Activated B cell treated with CpG ODN at 0.5 μM for 24 hours (primary cell): ENCODE measurements around the gene EYS. TPM values are rescaled to one million over a fixed set of nuclear protein-coding genes. Genes with fewer than 3 reads are reported as not detected.

Experiments
- ATAC-seq: fragments of 200-7000 bp; cut with Tn5 transposase; one replicate; pipeline ENCODE4 v1.10.0; 2021; ENCODE audit warnings: low read depth, mild to moderate bottlenecking, moderate library complexity
- CTCF ChIA-PET: fragments of 350-600 bp; sonication (Branson Sonifier 250); formaldehyde crosslinking; loops from one replicate; lab custom pipeline; 2021; ENCODE audit warnings: antibody characterized with exemption; lab: Charles Lee
- POLR2A ChIA-PET: fragments of 350-600 bp; sonication (Branson Sonifier 250); formaldehyde crosslinking; loops from one replicate; lab custom pipeline; 2021; ENCODE audit warnings: antibody characterized with exemption; lab: Charles Lee
- DNase-seq: peaks from one replicate; pipeline ENCODE4 v3.0.0; 2022
- H3K27ac Mint-ChIP-seq: one replicate; pipeline ENCODE4 v1.8.0; 2020; ENCODE audit warnings: mixed read lengths
- H3K27me3 Mint-ChIP-seq: one replicate; pipeline ENCODE4 v1.8.0; 2021; ENCODE audit warnings: mixed read lengths
- H3K36me3 Mint-ChIP-seq: one replicate; pipeline ENCODE4 v1.8.0; 2021; ENCODE audit warnings: low read depth, mixed read lengths
- H3K4me1 Mint-ChIP-seq: one replicate; pipeline ENCODE4 v1.8.0; 2021; ENCODE audit warnings: mixed read lengths
- H3K4me3 Mint-ChIP-seq: one replicate; pipeline ENCODE4 v1.8.0; 2020; ENCODE audit warnings: mild to moderate bottlenecking, mixed read lengths
- H3K9me3 Mint-ChIP-seq: one replicate; pipeline ENCODE4 v1.8.0; 2020; ENCODE audit warnings: mixed read lengths
- CTCF ChIP-seq: fragments of 200-600 bp; IDR thresholded peaks from one replicate; pipeline ENCODE4 v1.8.0; 2022; ENCODE audit warnings: antibody characterized with exemption, mild to moderate bottlenecking
- intact Hi-C: fragments of 100-400 bp; cut with micrococcal nuclease; formaldehyde crosslinking; loops from one replicate; pipeline ENCODE4 v1.15.1; 2024
- total RNA-seq: library from RNA; stranded (reverse); gene quantifications from 2 replicates; pipeline ENCODE4 v1.2.3, GENCODE V29; 2022

Gene EYS
- total RNA-seq, 1 donor from 2014 or later: not detected

GRCh38 chr6:64807785-64808184 lies 899.2 kb downstream of the EYS start:
- intact Hi-C loops: no loop called here
- no peaks in the 10 kb centered on the region for H3K36me3 Mint-ChIP-seq
- DNase-seq (no peak), ATAC-seq (no peak)
- TF ChIP-seq CTCF: no peak
- H3K4me1 Mint-ChIP-seq: no peaks in the 10 kb centered on the region
- H3K9me3 Mint-ChIP-seq: no peaks in the 10 kb centered on the region
- no peaks in the 10 kb centered on the region for H3K27me3 Mint-ChIP-seq
- H3K27ac Mint-ChIP-seq: no peak overlapping the region
- ChIA-PET POLR2A (no interaction called here), CTCF (no interaction called here)
- no peak overlapping the region for H3K4me3 Mint-ChIP-seq

- H3K27ac Mint-ChIP-seq: no peak overlapping the region
- H3K4me1 Mint-ChIP-seq: no peaks in the 10 kb centered on the region
- DNase-seq (no peak), ATAC-seq (no peak)
- POLR2A ChIA-PET: no interaction called here
- no peaks in the 10 kb centered on the region for H3K9me3 Mint-ChIP-seq
- H3K36me3 Mint-ChIP-seq: no peaks in the 10 kb centered on the region
- CTCF ChIA-PET: no interaction called here
- no peaks in the 10 kb centered on the region for H3K27me3 Mint-ChIP-seq
- no peak for TF ChIP-seq CTCF
- H3K4me3 Mint-ChIP-seq: no peak overlapping the region
- intact Hi-C loops: no loop called here
Observed at GRCh38 chr6:64803470-64804166, 903.4 kb downstream of the EYS start.

- ATAC-seq (no peak), DNase-seq (no peak)
- intact Hi-C loops: no loop called here
- peaks cover 5% of the 10 kb centered on the region for H3K9me3 Mint-ChIP-seq
- ChIA-PET CTCF (no interaction called here), POLR2A (no interaction called here)
- no peaks in the 10 kb centered on the region for H3K4me1 Mint-ChIP-seq
- no peak overlapping the region for H3K27ac Mint-ChIP-seq
- no peak overlapping the region for H3K4me3 Mint-ChIP-seq
- no peak for TF ChIP-seq CTCF
- H3K36me3 Mint-ChIP-seq: no peaks in the 10 kb centered on the region
- H3K27me3 Mint-ChIP-seq: no peaks in the 10 kb centered on the region
Observed at GRCh38 chr6:64792534-64792933, 914.5 kb downstream of the EYS start.

- Mint-ChIP-seq H3K36me3 (no peaks in the 10 kb centered on the region), H3K4me3 (no peak overlapping the region), H3K27ac (no peak overlapping the region), H3K27me3 (no peaks in the 10 kb centered on the region), H3K9me3 (no peaks in the 10 kb centered on the region), H3K4me1 (no peaks in the 10 kb centered on the region)
- ATAC-seq (no peak), DNase-seq (no peak)
- CTCF ChIA-PET: no interaction called here
- intact Hi-C loops: no loop called here
- POLR2A ChIA-PET: no interaction called here
- TF ChIP-seq CTCF: no peak
Observed at GRCh38 chr6:64789476-64789875, 917.5 kb downstream of the EYS start.

GRCh38 chr6:64786736-64787135 lies 920.3 kb downstream of the EYS start:
- no peak for TF ChIP-seq CTCF
- H3K27ac Mint-ChIP-seq: no peak overlapping the region

More at GRCh38 chr6:64786736-64787135, 920.3 kb downstream of the EYS start:
- CTCF ChIA-PET: no interaction called here
- POLR2A ChIA-PET: no interaction called here
- ATAC-seq: no peak
- no peak overlapping the region for H3K4me3 Mint-ChIP-seq
- DNase-seq: no peak
- peaks cover under 1% of the 10 kb centered on the region for H3K9me3 Mint-ChIP-seq
- intact Hi-C loops: no loop called here
- H3K4me1 Mint-ChIP-seq: no peaks in the 10 kb centered on the region
- no peaks in the 10 kb centered on the region for H3K27me3 Mint-ChIP-seq
- no peaks in the 10 kb centered on the region for H3K36me3 Mint-ChIP-seq
